ENCODE results near the gene NEK11.

- TF ChIP-seq CTCF (IDR thresholded peaks at IDR 0.05) (no peak), POLR2A (IDR thresholded peaks at IDR 0.05) (no peak)
Measured at GRCh38 chr3:131110087-131110486, 83.4 kb downstream of the NEK11 start.

All from Peyer's patch (tissue), 4 donors.